Peyer's patch (tissue), 4 donors: Measurements from ENCODE around the gene ELOVL6. TPM values are rescaled to one million over a fixed set of nuclear protein-coding genes. Genes with fewer than 3 reads are reported as not detected.

Source experiments
- DNase-seq, 3 donors: peaks; one replicate each; pipeline ENCODE4 v3.0.0-alpha.2; 2017 to 2019
- H3K27ac ChIP-seq, 4 donors: fragments of 200-600 bp; sonication (generic); one replicate each; pipeline ENCODE4 v1.5.1; 2016 to 2019
- H3K27me3 ChIP-seq, 2 donors: fragments of 200-600 bp; sonication (generic); one replicate each; pipeline ENCODE4 v1.5.1; 2019
- H3K36me3 ChIP-seq, 3 donors: fragments of 200-600 bp; sonication (generic); one replicate each; pipeline ENCODE4 v1.5.1; 2016 to 2019
- H3K4me1 ChIP-seq, 4 donors: fragments of 200-600 bp; sonication (generic); one replicate each; pipeline ENCODE4 v1.5.1; 2016 to 2019
- H3K4me3 ChIP-seq, 4 donors: fragments of 200-600 bp; sonication (generic); 1 replicate in 3 of 4; 2 replicates in 1 of 4; pipeline ENCODE4 v1.5.1; 2016 to 2019; ENCODE audit warnings: mild to moderate bottlenecking in 1 of 4
- H3K9me3 ChIP-seq, 4 donors: fragments of 200-600 bp; sonication (generic); one replicate each; pipeline ENCODE4 v1.5.1; 2016 to 2019; ENCODE audit warnings: mild to moderate bottlenecking in 1 of 4
- CTCF ChIP-seq, 6 experiments: fragments of 450-650 bp in 4 of 6; fragments of 200-600 bp in 2 of 6; sonication (generic) in 1 of 6; IDR thresholded peaks; one replicate each; pipeline ENCODE4 v1.5.1; 2017 to 2019; ENCODE audit warnings: antibody characterized with exemption in 6 of 6, mild to moderate bottlenecking in 3 of 6, moderate library complexity in 1 of 6
- POLR2A ChIP-seq, 2 donors: fragments of 450-650 bp; IDR thresholded peaks; one replicate each; pipeline ENCODE4 v1.5.1; 2017; ENCODE audit warnings: antibody characterized with exemption in 2 of 2, mild to moderate bottlenecking in 2 of 2, moderate library complexity in 2 of 2
- total RNA-seq, 4 donors: library from RNA; depleted of rRNA; stranded (reverse); fragments of >200 nt; gene quantifications; one replicate each; pipeline ENCODE4 v1.1.0, GENCODE V29; 2016

ELOVL6 gene
- total RNA-seq, 4 donors from 2014 or later: 3.3 to 15.5 (median 12.6) TPM

DNA sequence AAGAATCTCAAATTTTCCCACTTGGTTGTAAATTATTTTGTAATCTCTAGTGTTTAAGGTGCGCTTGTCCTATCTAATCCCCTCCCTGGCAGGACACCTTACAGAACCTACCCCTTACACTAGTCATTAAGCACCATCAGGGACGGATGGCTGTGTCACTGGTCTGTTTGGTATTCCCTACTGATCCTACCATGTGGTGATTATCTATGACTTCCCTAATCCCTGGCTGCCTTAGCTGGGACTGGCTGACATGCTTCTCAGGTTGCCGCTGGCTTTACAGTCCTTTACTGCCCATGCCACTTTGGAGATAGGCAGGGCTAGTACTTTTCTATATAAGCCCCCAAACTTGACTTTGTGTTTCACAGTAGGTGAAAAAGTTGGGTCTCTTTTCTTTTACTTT, 58.6 kb downstream of the ELOVL6 start:
- TF ChIP-seq POLR2A (IDR thresholded peaks at IDR 0.05): no peak
- no peak for TF ChIP-seq CTCF (IDR thresholded peaks at IDR 0.05)
- no peak overlapping the region for H3K27ac ChIP-seq
- H3K9me3 ChIP-seq: no peaks in the 10 kb centered on the region
- H3K4me3 ChIP-seq: no peak overlapping the region
- no peak for DNase-seq
- H3K36me3 ChIP-seq: no peaks in the 10 kb centered on the region
- peaks cover 0 to 5% (median 0%) of the 10 kb centered on the region in 4 donors for H3K4me1 ChIP-seq
- no peaks in the 10 kb centered on the region for H3K27me3 ChIP-seq

GRCh38 chr4:110139111-110139510, 59.3 kb downstream of the ELOVL6 start:
- Histone ChIP-seq H3K9me3 (no peaks in the 10 kb centered on the region), H3K27ac (no peak overlapping the region), H3K4me3 (no peak overlapping the region), H3K4me1 (peaks cover 0 to 5% (median 0%) of the 10 kb centered on the region in 4 donors), H3K27me3 (no peaks in the 10 kb centered on the region), H3K36me3 (no peaks in the 10 kb centered on the region)
- DNase-seq: no peak
- TF ChIP-seq CTCF (IDR thresholded peaks at IDR 0.05) (no peak), POLR2A (IDR thresholded peaks at IDR 0.05) (no peak)

- H3K27me3 ChIP-seq: no peaks in the 10 kb centered on the region
- no peak overlapping the region for H3K27ac ChIP-seq
- no peak for DNase-seq
- H3K4me1 ChIP-seq: peaks cover 0 to 5% (median under 1%) of the 10 kb centered on the region in 4 donors
- no peak overlapping the region for H3K4me3 ChIP-seq
- no peaks in the 10 kb centered on the region for H3K36me3 ChIP-seq
- TF ChIP-seq CTCF (IDR thresholded peaks at IDR 0.05) (no peak), POLR2A (IDR thresholded peaks at IDR 0.05) (no peak)
- no peaks in the 10 kb centered on the region for H3K9me3 ChIP-seq
These were observed 59.9 kb downstream of the ELOVL6 start for GRCh38 chr4:110138551-110138950.

DNA sequence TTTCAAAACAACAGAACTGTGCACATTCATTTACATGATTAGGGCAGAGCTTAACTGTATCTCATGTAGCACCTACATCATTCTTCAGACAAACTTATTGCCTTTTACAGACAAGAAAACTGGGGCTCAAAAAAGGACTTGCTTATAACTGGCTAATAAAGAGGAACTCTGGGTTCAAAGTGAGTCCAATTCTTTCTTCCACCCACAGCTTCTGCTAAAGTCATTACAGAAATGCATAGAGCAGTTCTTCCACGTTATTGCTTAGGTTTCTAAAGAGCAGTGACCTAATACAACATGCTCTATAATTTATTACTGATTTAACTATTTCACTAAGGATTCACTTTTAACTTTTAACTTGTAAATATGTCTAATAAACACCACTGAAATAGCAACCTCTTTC, 60.6 kb downstream of the ELOVL6 start:
- no peak overlapping the region for H3K27ac ChIP-seq
- H3K4me1 ChIP-seq: peaks cover 0 to 8% (median 2%) of the 10 kb centered on the region in 4 donors
- no peaks in the 10 kb centered on the region for H3K27me3 ChIP-seq
- TF ChIP-seq CTCF (IDR thresholded peaks at IDR 0.05): no peak
- no peak for TF ChIP-seq POLR2A (IDR thresholded peaks at IDR 0.05)
- no peak for DNase-seq
- H3K4me3 ChIP-seq: no peak overlapping the region
- H3K36me3 ChIP-seq: no peaks in the 10 kb centered on the region
- H3K9me3 ChIP-seq: no peaks in the 10 kb centered on the region

DNA sequence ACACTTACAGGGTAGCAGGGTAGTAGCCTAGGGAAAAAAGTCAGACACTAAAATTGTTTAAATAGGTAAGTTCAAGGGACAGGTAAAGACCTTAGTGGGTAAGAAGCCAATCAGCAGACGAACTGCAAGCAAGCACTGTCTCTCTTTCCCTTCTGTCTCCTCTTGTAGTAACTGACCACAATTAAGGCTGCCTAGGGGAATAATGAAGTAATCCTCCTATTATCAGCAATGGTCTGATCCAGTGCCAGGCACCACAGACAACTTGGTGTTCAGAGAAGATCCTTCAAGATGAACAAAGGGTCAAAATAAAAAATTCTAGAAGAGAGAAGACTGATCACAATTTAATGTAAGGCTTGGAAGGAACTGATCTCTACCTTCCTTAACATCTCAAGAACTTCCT, 62.9 kb downstream of the ELOVL6 start:
- Histone ChIP-seq H3K27ac (peak overlapping the region in 1 of 4 donors; percentile 45), H3K36me3 (no peaks in the 10 kb centered on the region), H3K27me3 (no peaks in the 10 kb centered on the region), H3K4me3 (no peak overlapping the region), H3K9me3 (no peaks in the 10 kb centered on the region), H3K4me1 (peaks cover 0 to 8% (median 2%) of the 10 kb centered on the region in 4 donors)
- TF ChIP-seq CTCF (IDR thresholded peaks at IDR 0.05) (no peak), POLR2A (IDR thresholded peaks at IDR 0.05) (no peak)
- no peak for DNase-seq

- TF ChIP-seq CTCF (IDR thresholded peaks at IDR 0.05): no peak
- no peak for TF ChIP-seq POLR2A (IDR thresholded peaks at IDR 0.05)
- Histone ChIP-seq H3K36me3 (no peaks in the 10 kb centered on the region), H3K27me3 (no peaks in the 10 kb centered on the region), H3K4me1 (peaks cover 0 to 8% (median 2%) of the 10 kb centered on the region in 4 donors), H3K27ac (peak overlapping the region in 1 of 4 donors; percentile 45), H3K4me3 (no peak overlapping the region), H3K9me3 (no peaks in the 10 kb centered on the region)
- no peak for DNase-seq
These were observed 63.3 kb downstream of the ELOVL6 start for GRCh38 chr4:110135076-110135475.
